MM.1S (cell line): ENCODE results near the gene TESK2.
"Not testable (repeated sequence)": the region's sequence is repeated elsewhere in the genome, so short reads cannot be mapped to it uniquely, and the experiment has no call there.

Experiments used
- DNase-seq: peaks from one replicate; pipeline ENCODE4 v3.0.0-alpha.2; 2015
- H2AFZ ChIP-seq: fragments of 300-600 bp; sonication (generic); 2 replicates; pipeline ENCODE4 v1.6.0; 2016; ENCODE audit warnings: antibody characterized with exemption, low read length
- H3F3A ChIP-seq: fragments of 300-600 bp; sonication (generic); 2 replicates; pipeline ENCODE4 v1.6.1; 2016; ENCODE audit warnings: mild to moderate bottlenecking, antibody characterized with exemption, low read length, moderate library complexity, mixed read lengths; ENCODE audit not compliant: insufficient read depth
- H3K27ac ChIP-seq: fragments of 300-600 bp; sonication (generic); 2 replicates; pipeline ENCODE4 v1.5.1; 2016; ENCODE audit warnings: mild to moderate bottlenecking, low read length
- H3K27me3 ChIP-seq: fragments of 300-600 bp; sonication (generic); replicated peaks from 2 replicates; pipeline ENCODE4 v1.6.0; 2016; ENCODE audit warnings: low read length; ENCODE audit not compliant: insufficient read depth
- H3K36me3 ChIP-seq: fragments of 300-600 bp; sonication (generic); replicated peaks from 2 replicates; pipeline ENCODE4 v1.6.1; 2016; ENCODE audit warnings: mild to moderate bottlenecking, low read length, mixed read lengths; ENCODE audit not compliant: insufficient read depth
- H3K4me1 ChIP-seq: fragments of 300-600 bp; sonication (generic); 2 replicates; pipeline ENCODE4 v1.6.1; 2016; ENCODE audit warnings: low read length, mixed read lengths
- H3K4me2 ChIP-seq: fragments of 300-600 bp; sonication (generic); 2 replicates; pipeline ENCODE4 v1.6.0; 2016; ENCODE audit warnings: low read depth, low read length
- H3K4me3 ChIP-seq: fragments of 300-600 bp; sonication (generic); 2 replicates; pipeline ENCODE4 v1.5.1; 2016; ENCODE audit warnings: low read length, mixed read lengths
- H3K79me2 ChIP-seq: fragments of 300-600 bp; sonication (generic); 2 replicates; pipeline ENCODE4 v1.6.1; 2016; ENCODE audit warnings: mixed run types, low read length, mixed read lengths
- H3K9ac ChIP-seq: fragments of 300-600 bp; sonication (generic); 2 replicates; pipeline ENCODE4 v1.6.1; 2016; ENCODE audit warnings: low read length, mixed read lengths
- H3K9me2 ChIP-seq: fragments of 300-600 bp; sonication (generic); replicated peaks from 2 replicates; pipeline ENCODE4 v1.6.1; 2016; ENCODE audit warnings: mild to moderate bottlenecking, low read length, mixed read lengths; ENCODE audit not compliant: insufficient read depth
- H3K9me3 ChIP-seq: fragments of 300-600 bp; sonication (generic); replicated peaks from 2 replicates; pipeline ENCODE4 v1.6.1; 2016; ENCODE audit warnings: mild to moderate bottlenecking, low read length, mixed read lengths; ENCODE audit not compliant: insufficient read depth
- H4K20me1 ChIP-seq: fragments of 300-600 bp; sonication (generic); 2 replicates; pipeline ENCODE4 v1.6.1; 2016; ENCODE audit warnings: mild to moderate bottlenecking, low read length, moderate library complexity, mixed read lengths; ENCODE audit not compliant: insufficient read depth
- EZH2 ChIP-seq: fragments of 300-600 bp; sonication (generic); optimal IDR thresholded peaks from 2 replicates; pipeline ENCODE3; 2017; ENCODE audit warnings: low read depth, mild to moderate bottlenecking, antibody characterized with exemption, low read length, mixed read lengths
- EZH2phosphoT487 ChIP-seq: fragments of 300-600 bp; sonication (generic); IDR thresholded peaks from 2 replicates; pipeline ENCODE4 v1.6.1; 2018; ENCODE audit warnings: antibody characterized with exemption, low read length
- TF ChIP-seq, protein P1 (sequence below): fragments of 300-600 bp; sonication (generic); IDR thresholded peaks from 2 replicates; pipeline ENCODE4 v1.5.1; 2016; ENCODE audit warnings: antibody characterized with exemption, low read length, mixed read lengths

Gene TESK2

DNA sequence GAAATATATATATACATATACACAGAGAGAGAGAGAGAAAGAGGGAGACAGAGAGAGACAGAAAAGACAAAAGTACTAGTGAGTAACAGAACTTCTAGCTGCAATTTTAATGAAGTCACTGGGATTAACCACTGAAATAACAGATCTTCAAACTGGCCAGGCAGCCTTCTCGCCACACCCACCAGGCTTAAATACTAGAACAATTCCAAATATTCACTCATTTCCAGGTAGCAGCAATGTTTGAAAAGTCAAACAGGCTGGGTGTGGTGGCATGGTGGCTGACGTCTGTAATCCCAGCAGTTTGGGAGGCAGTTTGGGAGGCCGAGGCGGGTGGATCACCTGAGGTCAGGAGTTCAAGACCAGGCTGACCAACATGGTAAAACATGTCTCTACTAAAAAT lies 25.5 kb upstream of the TESK2 start:
- Histone ChIP-seq H3K27me3 (no peaks in the 10 kb centered on the region), H4K20me1 (no peaks in the 10 kb centered on the region), H2AFZ (no peak overlapping the region), H3K9me3 (no peaks in the 10 kb centered on the region), H3F3A (peaks cover 34% of the 10 kb centered on the region), H3K4me3 (no peak overlapping the region), H3K4me2 (no peak overlapping the region), H3K9ac (no peak overlapping the region), H3K79me2 (peaks cover 78% of the 10 kb centered on the region), H3K36me3 (peaks cover 25% of the 10 kb centered on the region), H3K27ac (no peak overlapping the region), H3K4me1 (peaks cover 13% of the 10 kb centered on the region), H3K9me2 (no peaks in the 10 kb centered on the region)
- TF ChIP-seq, protein P1, sequence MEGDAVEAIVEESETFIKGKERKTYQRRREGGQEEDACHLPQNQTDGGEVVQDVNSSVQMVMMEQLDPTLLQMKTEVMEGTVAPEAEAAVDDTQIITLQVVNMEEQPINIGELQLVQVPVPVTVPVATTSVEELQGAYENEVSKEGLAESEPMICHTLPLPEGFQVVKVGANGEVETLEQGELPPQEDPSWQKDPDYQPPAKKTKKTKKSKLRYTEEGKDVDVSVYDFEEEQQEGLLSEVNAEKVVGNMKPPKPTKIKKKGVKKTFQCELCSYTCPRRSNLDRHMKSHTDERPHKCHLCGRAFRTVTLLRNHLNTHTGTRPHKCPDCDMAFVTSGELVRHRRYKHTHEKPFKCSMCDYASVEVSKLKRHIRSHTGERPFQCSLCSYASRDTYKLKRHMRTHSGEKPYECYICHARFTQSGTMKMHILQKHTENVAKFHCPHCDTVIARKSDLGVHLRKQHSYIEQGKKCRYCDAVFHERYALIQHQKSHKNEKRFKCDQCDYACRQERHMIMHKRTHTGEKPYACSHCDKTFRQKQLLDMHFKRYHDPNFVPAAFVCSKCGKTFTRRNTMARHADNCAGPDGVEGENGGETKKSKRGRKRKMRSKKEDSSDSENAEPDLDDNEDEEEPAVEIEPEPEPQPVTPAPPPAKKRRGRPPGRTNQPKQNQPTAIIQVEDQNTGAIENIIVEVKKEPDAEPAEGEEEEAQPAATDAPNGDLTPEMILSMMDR, result no peak
- TF ChIP-seq EZH2, result no peak
- no peak for TF ChIP-seq EZH2phosphoT487
- no peak for DNase-seq

DNA sequence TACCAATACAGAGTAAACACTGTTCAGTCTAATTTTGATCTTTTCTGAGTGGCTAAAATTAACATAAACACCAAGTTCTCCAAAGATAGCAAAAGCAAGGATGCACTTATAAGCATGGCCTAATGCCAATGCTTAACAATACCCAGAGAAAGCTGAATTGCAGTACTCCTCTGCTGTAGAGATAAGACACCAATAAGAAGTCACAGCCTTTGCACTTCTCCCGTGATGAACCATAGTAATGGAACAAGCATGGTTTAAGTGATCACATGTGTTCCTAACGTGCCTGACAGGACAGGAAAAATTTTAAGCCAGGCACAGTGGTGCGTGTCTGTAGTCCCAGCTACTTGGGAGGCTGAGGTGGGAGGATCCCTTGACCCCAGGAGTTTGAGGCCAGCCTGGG lies 25.1 kb upstream of the TESK2 start:
- Histone ChIP-seq H3K79me2 (peaks cover 74% of the 10 kb centered on the region), H3K4me1 (peaks cover 13% of the 10 kb centered on the region), H3K9me2 (no peaks in the 10 kb centered on the region), H3K9ac (no peak overlapping the region), H3K4me2 (no peak overlapping the region), H4K20me1 (no peaks in the 10 kb centered on the region), H3K4me3 (no peak overlapping the region), H3K36me3 (peaks cover 26% of the 10 kb centered on the region), H3K27ac (no peak overlapping the region), H2AFZ (no peak overlapping the region), H3K27me3 (no peaks in the 10 kb centered on the region), H3K9me3 (no peaks in the 10 kb centered on the region), H3F3A (peaks cover 31% of the 10 kb centered on the region)
- no peak for DNase-seq
- TF ChIP-seq, protein P1, result no peak
- no peak for TF ChIP-seq EZH2phosphoT487
- no peak for TF ChIP-seq EZH2

DNA sequence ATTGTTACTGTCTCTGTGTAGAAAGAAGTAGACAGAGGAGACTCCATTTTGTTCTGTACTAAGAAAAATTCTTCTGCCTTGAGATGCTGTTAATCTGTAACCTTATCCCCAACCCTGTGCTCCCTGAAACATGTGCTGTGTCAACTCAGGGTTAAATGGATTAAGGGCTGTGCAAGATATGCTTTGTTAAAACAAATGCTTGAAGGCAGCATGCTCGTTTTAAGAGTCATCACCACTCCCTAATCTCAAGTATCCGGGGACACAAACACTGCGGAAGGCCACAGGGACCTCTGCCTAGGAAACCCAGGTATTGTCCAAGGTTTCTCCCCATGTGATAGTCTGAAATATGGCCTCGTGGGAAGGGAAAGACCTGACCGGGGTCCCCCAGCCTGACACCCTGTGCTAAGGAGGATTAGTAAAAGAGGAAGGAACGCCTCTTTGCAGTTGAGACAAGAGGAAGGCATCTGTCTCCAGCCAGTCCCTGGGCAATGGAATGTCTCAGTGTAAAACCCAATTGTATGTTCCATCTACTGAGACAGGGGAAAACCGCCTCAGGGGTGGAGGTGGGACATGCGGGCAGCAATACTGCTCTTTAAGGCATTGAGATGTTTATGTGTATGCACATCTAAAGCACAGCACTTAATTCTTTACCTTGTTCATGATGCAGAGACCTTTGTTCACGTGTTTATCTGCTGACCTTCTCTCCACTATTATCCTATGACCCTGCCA lies 22.7 kb upstream of the TESK2 start:
- H3K4me3 ChIP-seq, H4K20me1 ChIP-seq, H3K9me3 ChIP-seq, H3K9ac ChIP-seq, H3K4me2 ChIP-seq, H2AFZ ChIP-seq, H3K27ac ChIP-seq, H3K9me2 ChIP-seq, H3K27me3 ChIP-seq, DNase-seq: not testable (repeated sequence)
- Histone ChIP-seq H3K79me2 (peaks cover 52% of the 10 kb centered on the region), H3K4me1 (peaks cover 12% of the 10 kb centered on the region), H3K36me3 (peaks cover 31% of the 10 kb centered on the region), H3F3A (peaks cover 24% of the 10 kb centered on the region)

GRCh38 chr1:45512641-45513054 lies 21.7 kb upstream of the TESK2 start:
- H3K9ac ChIP-seq, result no peak overlapping the region
- TF ChIP-seq EZH2, result no peak
- TF ChIP-seq, protein P1, result peak; percentile 77
- no peak for TF ChIP-seq EZH2phosphoT487
- no peak overlapping the region for H2AFZ ChIP-seq
- H3K4me1 ChIP-seq, result peaks cover 5% of the 10 kb centered on the region
- H3K9me3 ChIP-seq, result no peaks in the 10 kb centered on the region
- H3K79me2 ChIP-seq, result peaks cover 43% of the 10 kb centered on the region
- no peaks in the 10 kb centered on the region for H3K9me2 ChIP-seq
- H3K27ac ChIP-seq, result no peak overlapping the region
- DNase-seq, result peak; percentile 64
- H4K20me1 ChIP-seq, result no peaks in the 10 kb centered on the region
- no peaks in the 10 kb centered on the region for H3K27me3 ChIP-seq
- H3F3A ChIP-seq, result peaks cover 31% of the 10 kb centered on the region
- H3K4me2 ChIP-seq, result no peak overlapping the region
- H3K36me3 ChIP-seq, result peaks cover 29% of the 10 kb centered on the region
- H3K4me3 ChIP-seq, result no peak overlapping the region
